CD4-positive, alpha-beta T cell (primary cell): ENCODE measurements around the gene DRGX. TPM values are rescaled to one million over a fixed set of nuclear protein-coding genes. Genes with fewer than 3 reads are reported as not detected.

Experiments used
- ATAC-seq: fragments of 200-7000 bp; cut with Tn5 transposase; one replicate; pipeline ENCODE4 v1.10.0; 2022; ENCODE audit warnings: mild to moderate bottlenecking; ENCODE audit not compliant: poor library complexity
- CTCF ChIA-PET: fragments of 350-600 bp; sonication (Branson Sonifier 250); formaldehyde crosslinking; loops from one replicate; lab custom pipeline; 2021; ENCODE audit warnings: antibody characterized with exemption, inconsistent platforms; lab: Charles Lee
- POLR2A ChIA-PET: fragments of 350-600 bp; sonication (Branson Sonifier 250); formaldehyde crosslinking; loops from one replicate; lab custom pipeline; 2021; ENCODE audit warnings: antibody characterized with exemption, inconsistent platforms; lab: Charles Lee
- DNase-seq, 14 experiments: peaks; one replicate each; pipeline ENCODE4 v3.0.0-alpha.2; 2013 to 2020; ENCODE audit warnings: mixed read lengths in 2 of 14
- H3K27ac ChIP-seq, 2 donors: one replicate each; pipeline versions ENCODE4 v1.5.1 to v1.7.0; 2013; ENCODE audit warnings: low read length in 2 of 2, low read depth in 1 of 2, mild to moderate bottlenecking in 1 of 2
- H3K27me3 ChIP-seq, 2 experiments: 1 replicate in 1 of 2; 2 replicates in 1 of 2; pipeline versions ENCODE4 v1.6.1 to v1.7.0; 2013; ENCODE audit warnings: low read length in 2 of 2, control low read depth in 1 of 2, mild to moderate bottlenecking in 1 of 2, moderate library complexity in 1 of 2; ENCODE audit not compliant: insufficient read depth in 2 of 2, control insufficient read depth in 1 of 2
- H3K36me3 ChIP-seq: one replicate; pipeline ENCODE4 v1.6.1; 2013; ENCODE audit warnings: low read length, control low read depth; ENCODE audit not compliant: insufficient read depth
- H3K4me1 ChIP-seq: one replicate; pipeline ENCODE4 v1.6.1; 2013; ENCODE audit warnings: low read length, control low read depth; ENCODE audit not compliant: insufficient read depth
- H3K4me3 ChIP-seq: one replicate; pipeline ENCODE4 v1.5.1; 2013; ENCODE audit warnings: mild to moderate bottlenecking, low read length, moderate library complexity
- H3K9me3 ChIP-seq, 2 experiments: 1 replicate in 1 of 2; 2 replicates in 1 of 2; pipeline versions ENCODE4 v1.6.1 to v1.7.0; 2013; ENCODE audit warnings: low read length in 2 of 2, mild to moderate bottlenecking in 2 of 2, control low read depth in 1 of 2, moderate library complexity in 1 of 2; ENCODE audit not compliant: control insufficient read depth in 1 of 2, insufficient read depth in 1 of 2
- H3K27ac Mint-ChIP-seq: one replicate; pipeline ENCODE4 v1.8.0; 2020; ENCODE audit warnings: mixed read lengths
- H3K27me3 Mint-ChIP-seq: one replicate; pipeline ENCODE4 v1.8.0; 2021; ENCODE audit warnings: mixed read lengths
- H3K36me3 Mint-ChIP-seq: one replicate; pipeline ENCODE4 v1.8.0; 2021; ENCODE audit warnings: low read depth, mixed read lengths
- H3K4me1 Mint-ChIP-seq: one replicate; pipeline ENCODE4 v1.8.0; 2021; ENCODE audit warnings: low read depth, mixed read lengths
- H3K4me3 Mint-ChIP-seq: one replicate; pipeline ENCODE4 v1.8.0; 2020; ENCODE audit warnings: mild to moderate bottlenecking, mixed read lengths
- H3K9me3 Mint-ChIP-seq: one replicate; pipeline ENCODE4 v1.8.0; 2020; ENCODE audit warnings: mixed read lengths
- CTCF ChIP-seq: fragments of 200-600 bp; IDR thresholded peaks from one replicate; pipeline ENCODE4 v1.8.0; 2022; ENCODE audit warnings: antibody characterized with exemption, mild to moderate bottlenecking
- intact Hi-C, 2 experiments: fragments of 100-400 bp; cut with DNase I in 1 of 2; cut with micrococcal nuclease in 1 of 2; formaldehyde crosslinking; loops; one replicate each; pipeline versions ENCODE4 v1.15.1 to v1.9.0; 2023 to 2025; cut with DNase I, micrococcal nuclease
- total RNA-seq, 174 experiments: library from RNA in 2 of 174; stranded (reverse) in 2 of 174; gene quantifications; one replicate each; pipeline ENCODE4 v1.2.3 and lab custom pipeline; 2021 to 2026

The DRGX gene
- total RNA-seq, 2 experiments from 2014 or later: not detected

- H3K4me1 Mint-ChIP-seq: no peaks in the 10 kb centered on the region
- H3K27me3 Mint-ChIP-seq: peaks cover 18% of the 10 kb centered on the region
- no peaks in the 10 kb centered on the region for H3K36me3 ChIP-seq
- no peaks in the 10 kb centered on the region for H3K4me1 ChIP-seq
- H3K27me3 ChIP-seq: peaks cover 0 to 5% of the 10 kb centered on the region in 2 experiments
- ChIA-PET POLR2A (no interaction called here), CTCF (no interaction called here)
- no peaks in the 10 kb centered on the region for H3K9me3 Mint-ChIP-seq
- H3K27ac ChIP-seq: no peak overlapping the region
- H3K4me3 Mint-ChIP-seq: no peak overlapping the region
- intact Hi-C loops: no loop called here
- no peaks in the 10 kb centered on the region for H3K36me3 Mint-ChIP-seq
- DNase-seq: no peak
- no peak for ATAC-seq
- no peak overlapping the region for H3K4me3 ChIP-seq
- H3K27ac Mint-ChIP-seq: no peak overlapping the region
- peaks cover 0 to 4% of the 10 kb centered on the region in 2 experiments for H3K9me3 ChIP-seq
- no peak for TF ChIP-seq CTCF
Measured at GRCh38 chr10:49417311-49418052, 21.6 kb upstream of the DRGX start.

DNA sequence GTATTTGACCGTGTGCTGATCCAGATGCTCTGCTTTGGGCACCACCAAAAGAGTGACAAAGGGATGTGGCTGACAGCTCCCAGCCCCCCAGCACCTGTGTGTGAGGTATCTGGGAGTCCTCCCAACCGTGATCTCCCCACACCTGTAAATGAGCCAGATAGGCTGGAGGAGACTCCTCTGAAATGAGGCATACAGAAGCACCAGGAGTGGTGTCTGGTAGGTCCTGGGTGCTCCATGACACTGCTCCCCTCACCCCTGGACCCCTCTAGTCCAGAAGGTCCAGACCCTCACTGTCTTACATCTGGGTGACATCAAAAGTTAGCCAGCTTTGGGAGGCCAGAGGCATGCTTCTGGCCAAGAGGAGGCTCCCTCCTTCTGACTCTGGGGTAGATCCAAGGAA, 20.0 kb upstream of the DRGX start:
- Mint-ChIP-seq H3K36me3 (no peaks in the 10 kb centered on the region), H3K4me3 (no peak overlapping the region), H3K27ac (no peak overlapping the region), H3K9me3 (no peaks in the 10 kb centered on the region), H3K27me3 (peaks cover 32% of the 10 kb centered on the region), H3K4me1 (no peaks in the 10 kb centered on the region)
- ChIA-PET CTCF (no interaction called here), POLR2A (no interaction called here)
- H3K9me3 ChIP-seq: peaks cover 0 to 4% of the 10 kb centered on the region in 2 experiments
- H3K4me1 ChIP-seq: no peaks in the 10 kb centered on the region
- H3K4me3 ChIP-seq: no peak overlapping the region
- ATAC-seq (no peak), DNase-seq (no peak)
- H3K27me3 ChIP-seq: peaks cover 3 to 5% of the 10 kb centered on the region in 2 experiments
- TF ChIP-seq CTCF: no peak
- no peaks in the 10 kb centered on the region for H3K36me3 ChIP-seq
- intact Hi-C loops: no loop called here
- H3K27ac ChIP-seq: no peak overlapping the region

GRCh38 chr10:49415109-49415508, 19.2 kb upstream of the DRGX start:
- ATAC-seq: no peak
- H3K4me1 ChIP-seq: no peaks in the 10 kb centered on the region

More at GRCh38 chr10:49415109-49415508, 19.2 kb upstream of the DRGX start:
- H3K9me3 Mint-ChIP-seq: no peaks in the 10 kb centered on the region
- no peak overlapping the region for H3K4me3 Mint-ChIP-seq
- intact Hi-C loops: no loop called here
- POLR2A ChIA-PET: no interaction called here
- no peak overlapping the region for H3K27ac ChIP-seq
- DNase-seq: no peak
- peaks cover 39% of the 10 kb centered on the region for H3K27me3 Mint-ChIP-seq
- no peaks in the 10 kb centered on the region for H3K36me3 ChIP-seq
- H3K27ac Mint-ChIP-seq: no peak overlapping the region
- CTCF ChIA-PET: no interaction called here
- H3K9me3 ChIP-seq: peaks cover 0 to 4% of the 10 kb centered on the region in 2 experiments
- no peaks in the 10 kb centered on the region for H3K36me3 Mint-ChIP-seq
- peaks cover 7% of the 10 kb centered on the region in 2 experiments for H3K27me3 ChIP-seq
- H3K4me1 Mint-ChIP-seq: no peaks in the 10 kb centered on the region
- TF ChIP-seq CTCF: no peak
- no peak overlapping the region for H3K4me3 ChIP-seq
